Endothelial cell of umbilical vein (primary cell): ENCODE data around the gene TAOK1. TPM values are rescaled to one million over a fixed set of nuclear protein-coding genes. Genes with fewer than 3 reads are reported as not detected.

Experiments used
- BruUV-seq: library from RNA; stranded (reverse); fragments of 400-500 nt; replicated peaks from 2 replicates; lab custom pipeline; 2021; lab: Mats Ljungman, UMichigan
- CTCF ChIA-PET: fragments of 300-600, 350-600 bp; sonication (Branson Sonifier 250); formaldehyde crosslinking; loops from one replicate; lab custom pipeline; 2021; ENCODE audit warnings: antibody characterized with exemption, inconsistent platforms; lab: Charles Lee
- POLR2A ChIA-PET: fragments of 300-600, 350-600 bp; sonication (Branson Sonifier 250); formaldehyde crosslinking; loops from one replicate; lab custom pipeline; 2021; ENCODE audit warnings: antibody characterized with exemption, inconsistent platforms; lab: Charles Lee
- DNase-seq: peaks from one replicate; pipeline ENCODE4 v3.0.0-alpha.2; 2011; ENCODE audit warnings: low read depth, low spot score
- FAIRE-seq: peaks from 2 replicates; lab custom pipeline; 2011; peaks lifted over from hg19 to GRCh38; lab: Jason Lieb, UNC
- H2AFZ ChIP-seq: 2 replicates; pipeline ENCODE4 v1.6.0; 2012; ENCODE audit warnings: low read depth, low read length, control low read depth, inconsistent platforms
- H3K27ac ChIP-seq: 2 replicates; pipeline ENCODE4 v1.5.1; 2011; ENCODE audit warnings: low read depth, mild to moderate bottlenecking, control low read depth, low read length, moderate library complexity; ENCODE audit not compliant: insufficient read depth
- H3K27me3 ChIP-seq, 2 experiments: 2 replicates each; pipeline versions ENCODE4 v1.6.0 to v1.6.1; 2011; ENCODE audit warnings: low read length in 2 of 2, mixed read lengths in 1 of 2; ENCODE audit not compliant: control insufficient read depth in 2 of 2, insufficient read depth in 2 of 2
- H3K36me3 ChIP-seq, 2 experiments: 2 replicates in 1 of 2; 3 replicates in 1 of 2; pipeline ENCODE4 v1.5.1; 2011; ENCODE audit warnings: low read length in 2 of 2, mild to moderate bottlenecking in 1 of 2, moderate library complexity in 1 of 2; ENCODE audit not compliant: control insufficient read depth in 2 of 2, insufficient read depth in 2 of 2; ENCODE audit errors: extremely low read depth in 1 of 2
- H3K4me1 ChIP-seq: 3 replicates; pipeline ENCODE4 v1.5.1; 2011; ENCODE audit warnings: mild to moderate bottlenecking, low read length; ENCODE audit not compliant: control insufficient read depth, insufficient read depth; ENCODE audit errors: extremely low read depth
- H3K4me2 ChIP-seq: 2 replicates; pipeline ENCODE4 v1.6.1; 2011; ENCODE audit warnings: low read length, control low read depth, mixed read lengths; ENCODE audit not compliant: insufficient read depth
- H3K4me3 ChIP-seq, 3 experiments: fragments of 200-600 bp in 1 of 3; sonication (generic), shearing (Covaris generic) in 1 of 3; replicated peaks in 1 of 3; 2 replicates each; pipeline ENCODE4 v1.5.1; 2011 to 2016; ENCODE audit warnings: control low read depth in 3 of 3, low read length in 3 of 3, mild to moderate bottlenecking in 2 of 3, inconsistent platforms in 1 of 3, low read depth in 1 of 3, moderate library complexity in 1 of 3; ENCODE audit not compliant: insufficient read depth in 1 of 3
- H3K79me2 ChIP-seq: 2 replicates; pipeline ENCODE4 v1.6.0; 2012; ENCODE audit warnings: low read length, inconsistent platforms; ENCODE audit not compliant: control insufficient read depth, insufficient read depth
- H3K9ac ChIP-seq: replicated peaks from 2 replicates; pipeline ENCODE3; 2011; ENCODE audit warnings: low read length, control low read depth; ENCODE audit not compliant: insufficient read depth; ENCODE audit errors: extremely low read depth
- H3K9me1 ChIP-seq: replicated peaks from 3 replicates; pipeline ENCODE4 v1.6.0; 2011; ENCODE audit warnings: mild to moderate bottlenecking, low read length; ENCODE audit not compliant: control insufficient read depth, insufficient read depth; ENCODE audit errors: extremely low read depth
- H3K9me3 ChIP-seq: replicated peaks from 2 replicates; pipeline ENCODE4 v1.5.1; 2012; ENCODE audit warnings: low read length, inconsistent platforms; ENCODE audit not compliant: control insufficient read depth, insufficient read depth
- H4K20me1 ChIP-seq: replicated peaks from 2 replicates; pipeline ENCODE3; 2011; ENCODE audit warnings: mild to moderate bottlenecking, low read length; ENCODE audit not compliant: control insufficient read depth, insufficient read depth; ENCODE audit errors: extremely low read depth
- EZH2 ChIP-seq: IDR thresholded peaks from 2 replicates; pipeline ENCODE4 v1.6.1; 2012; ENCODE audit warnings: borderline replicate concordance, low read depth, mild to moderate bottlenecking, moderate library complexity, low read length, inconsistent platforms; ENCODE audit not compliant: severe bottlenecking
- GATA2 ChIP-seq: IDR thresholded peaks from 2 replicates; pipeline ENCODE4 v1.7.0; 2011; ENCODE audit warnings: low read depth, mild to moderate bottlenecking, moderate library complexity, mixed read lengths, low read length; ENCODE audit not compliant: insufficient read length, insufficient read depth
- JUN ChIP-seq: IDR thresholded peaks from 2 replicates; pipeline ENCODE4 v1.6.1; 2011; ENCODE audit warnings: borderline replicate concordance, low read depth; ENCODE audit not compliant: insufficient read length, insufficient read depth
- MYC ChIP-seq: IDR thresholded peaks from one replicate; pipeline ENCODE4 v1.6.1; 2011; ENCODE audit warnings: mild to moderate bottlenecking, low read depth, low read length
- POLR2A ChIP-seq: IDR thresholded peaks from 2 replicates; pipeline ENCODE4 v1.6.1; 2012; ENCODE audit warnings: low read depth, mild to moderate bottlenecking, control low read depth, low read length
- dilution Hi-C: fragments of 300-500 bp; cut with MboI; formaldehyde crosslinking; loops from one replicate; pipeline ENCODE4 v1.15.0; 2019; ENCODE audit warnings: low sequenced_read_pairs; ENCODE audit not compliant: extremely low pct_ligation_motif_present
- intact Hi-C: fragments of 100-400 bp; cut with micrococcal nuclease; formaldehyde crosslinking; loops from one replicate; pipeline ENCODE4 v1.10.0; 2022
- polyA plus RNA-seq, 4 experiments: library from polyadenylated mRNA; depleted of rRNA in 3 of 4; stranded (reverse) in 3 of 4; unstranded in 1 of 4; fragments of >200 nt; gene quantifications; 2 replicates each; pipeline versions ENCODE4 v1.2.1 to v1.2.3, GENCODE V29; 2011 to 2012; ENCODE audit warnings: missing spikeins in 1 of 4
- total RNA-seq: library from RNA; stranded (reverse); gene quantifications from 2 replicates; pipeline ENCODE4 v1.2.3, GENCODE V29; 2021
- TF ChIP-seq, protein P1 (sequence below), 2 donors: IDR thresholded peaks; 1 replicate in 1 of 2; 2 replicates in 1 of 2; pipeline ENCODE4 v1.5.1; 2011; ENCODE audit warnings: low read length in 2 of 2, mild to moderate bottlenecking in 2 of 2, moderate library complexity in 2 of 2, control low read depth in 1 of 2, inconsistent platforms in 1 of 2, low read depth in 1 of 2; ENCODE audit not compliant: insufficient read depth in 1 of 2; ENCODE audit errors: extremely low read depth in 1 of 2
- TF ChIP-seq, protein P2 (sequence below): IDR thresholded peaks from 2 replicates; pipeline ENCODE4 v1.6.1; 2011; ENCODE audit not compliant: insufficient read depth, insufficient read length

Gene TAOK1
- total and polyA plus RNA-seq, 2 donors (not counting 3 experiments of a cell fraction or from before 2014, with no cell fraction given), result 11.0 to 82.2 TPM

DNA sequence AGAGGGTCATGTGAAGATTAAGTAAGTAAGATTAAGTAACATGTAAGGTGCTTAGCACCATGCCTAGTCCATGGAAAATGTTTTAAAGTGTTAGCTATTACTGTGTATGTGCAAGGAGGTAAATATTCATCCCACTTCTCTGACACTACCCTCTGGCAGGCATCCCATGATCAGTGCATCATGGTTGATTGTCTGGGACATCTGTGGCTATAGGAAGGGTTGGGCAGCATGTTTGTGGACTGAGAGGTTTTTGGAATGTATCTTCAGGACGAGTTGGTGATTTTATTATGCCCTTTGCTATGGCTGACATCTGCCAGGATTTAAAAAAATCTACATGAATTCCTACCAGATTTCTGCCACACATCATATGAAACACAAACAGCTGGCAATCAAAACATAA is 6.5 kb upstream of the TAOK1 start:
- dilution Hi-C loops (no loop called here), intact Hi-C loops (no loop called here)
- TF ChIP-seq POLR2A (no peak), MYC (no peak), JUN (no peak), GATA2 (no peak), EZH2 (no peak)
- TF ChIP-seq, protein P1, sequence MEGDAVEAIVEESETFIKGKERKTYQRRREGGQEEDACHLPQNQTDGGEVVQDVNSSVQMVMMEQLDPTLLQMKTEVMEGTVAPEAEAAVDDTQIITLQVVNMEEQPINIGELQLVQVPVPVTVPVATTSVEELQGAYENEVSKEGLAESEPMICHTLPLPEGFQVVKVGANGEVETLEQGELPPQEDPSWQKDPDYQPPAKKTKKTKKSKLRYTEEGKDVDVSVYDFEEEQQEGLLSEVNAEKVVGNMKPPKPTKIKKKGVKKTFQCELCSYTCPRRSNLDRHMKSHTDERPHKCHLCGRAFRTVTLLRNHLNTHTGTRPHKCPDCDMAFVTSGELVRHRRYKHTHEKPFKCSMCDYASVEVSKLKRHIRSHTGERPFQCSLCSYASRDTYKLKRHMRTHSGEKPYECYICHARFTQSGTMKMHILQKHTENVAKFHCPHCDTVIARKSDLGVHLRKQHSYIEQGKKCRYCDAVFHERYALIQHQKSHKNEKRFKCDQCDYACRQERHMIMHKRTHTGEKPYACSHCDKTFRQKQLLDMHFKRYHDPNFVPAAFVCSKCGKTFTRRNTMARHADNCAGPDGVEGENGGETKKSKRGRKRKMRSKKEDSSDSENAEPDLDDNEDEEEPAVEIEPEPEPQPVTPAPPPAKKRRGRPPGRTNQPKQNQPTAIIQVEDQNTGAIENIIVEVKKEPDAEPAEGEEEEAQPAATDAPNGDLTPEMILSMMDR (IDR thresholded peaks at IDR 0.05; ENCODE audit: extremely low read depth in 1 of 2, insufficient read depth in 1 of 2, low read depth in 1 of 2, low read length in 2 of 2), result no peak
- TF ChIP-seq, protein P2, sequence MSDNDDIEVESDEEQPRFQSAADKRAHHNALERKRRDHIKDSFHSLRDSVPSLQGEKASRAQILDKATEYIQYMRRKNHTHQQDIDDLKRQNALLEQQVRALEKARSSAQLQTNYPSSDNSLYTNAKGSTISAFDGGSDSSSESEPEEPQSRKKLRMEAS, result no peak
- H3K9ac ChIP-seq, result no peak overlapping the region
- H3K27me3 ChIP-seq, result peaks cover 0 to 1% of the 10 kb centered on the region in 2 experiments
- FAIRE-seq (no peak), DNase-seq (no peak)
- no TSS peak for BruUV-seq
- no peaks in the 10 kb centered on the region for H4K20me1 ChIP-seq
- H2AFZ ChIP-seq, result no peak overlapping the region
- no peak overlapping the region for H3K4me3 ChIP-seq
- H3K9me1 ChIP-seq, result no peaks in the 10 kb centered on the region
- ChIA-PET CTCF (interaction anchor here (0.8 to 2.7 kb wide), 4 partner anchors 9 to 233 kb away, joined by 3 to 11 read pairs (median 4); no protein-coding TSS in a partner anchor), POLR2A (no interaction called here)
- no peaks in the 10 kb centered on the region for H3K36me3 ChIP-seq
- peaks cover 6% of the 10 kb centered on the region for H3K4me1 ChIP-seq
- no peak overlapping the region for H3K4me2 ChIP-seq
- no peaks in the 10 kb centered on the region for H3K79me2 ChIP-seq
- H3K27ac ChIP-seq, result no peak overlapping the region
- no peaks in the 10 kb centered on the region for H3K9me3 ChIP-seq
